ENCODE data around the gene COL17A1. TPM values are rescaled to one million over a fixed set of nuclear protein-coding genes. Genes with fewer than 3 reads are reported as not detected.

COL17A1 gene
- total RNA-seq, 1 experiment from 2014 or later, result not detected

- H3K27ac ChIP-seq (ENCODE audit: low read depth, low read length, poor library complexity, severe bottlenecking), result no peak overlapping the region
- no peaks in the 10 kb centered on the region for H3K36me3 ChIP-seq (ENCODE audit: insufficient read depth, low read length, poor library complexity, severe bottlenecking)
- POLR2A ChIA-PET (ENCODE audit: low non-redundant PET), result no interaction called here
- intact Hi-C loops (cut with micrococcal nuclease; ENCODE audit: unreplicated experiment), result no loop called here
- no TSS peak for BruUV-seq (replicated peaks)
- TF ChIP-seq EZH2 (IDR thresholded peaks at IDR 0.05; ENCODE audit: borderline replicate concordance, low read depth, low read length, poor library complexity, severe bottlenecking) (no peak), CTCF (conservative IDR thresholded peaks at IDR 0.05; ENCODE audit: low read depth, low read length) (no peak)
- CTCF ChIA-PET, result no interaction called here
- no peaks in the 10 kb centered on the region for H3K4me1 ChIP-seq (ENCODE audit: insufficient read depth, low read length, poor library complexity, severe bottlenecking)
- H3K27me3 ChIP-seq (replicated peaks; ENCODE audit: insufficient read depth, low read depth, low read length, poor library complexity), result no peaks in the 10 kb centered on the region
- no peaks in the 10 kb centered on the region for H3K9me3 ChIP-seq (ENCODE audit: low read depth, low read length, poor library complexity, severe bottlenecking)
- no peak overlapping the region for H3K4me3 ChIP-seq (ENCODE audit: low read depth, low read length, poor library complexity, severe bottlenecking)
- DNase-seq (ENCODE audit: low spot score), result no peak
Observed at GRCh38 chr10:104061196-104061595, 24.5 kb downstream of the COL17A1 start.

GRCh38 chr10:104059364-104059763, 26.3 kb downstream of the COL17A1 start:
- CTCF ChIA-PET, result no interaction called here
- no peak for TF ChIP-seq CTCF (conservative IDR thresholded peaks at IDR 0.05; ENCODE audit: low read depth, low read length)
- no peak for TF ChIP-seq EZH2 (IDR thresholded peaks at IDR 0.05; ENCODE audit: borderline replicate concordance, low read depth, low read length, poor library complexity, severe bottlenecking)
- POLR2A ChIA-PET (ENCODE audit: low non-redundant PET), result no interaction called here
- Histone ChIP-seq H3K4me3 (ENCODE audit: low read depth, low read length, poor library complexity, severe bottlenecking) (no peak overlapping the region), H3K9me3 (ENCODE audit: low read depth, low read length, poor library complexity, severe bottlenecking) (no peaks in the 10 kb centered on the region), H3K27me3 (replicated peaks; ENCODE audit: insufficient read depth, low read depth, low read length, poor library complexity) (no peaks in the 10 kb centered on the region), H3K27ac (ENCODE audit: low read depth, low read length, poor library complexity, severe bottlenecking) (no peak overlapping the region), H3K36me3 (ENCODE audit: insufficient read depth, low read length, poor library complexity, severe bottlenecking) (no peaks in the 10 kb centered on the region), H3K4me1 (ENCODE audit: insufficient read depth, low read length, poor library complexity, severe bottlenecking) (no peaks in the 10 kb centered on the region)
- BruUV-seq (replicated peaks), result no TSS peak
- DNase-seq (ENCODE audit: low spot score), result no peak
- intact Hi-C loops (cut with micrococcal nuclease; ENCODE audit: unreplicated experiment), result no loop called here

- POLR2A ChIA-PET (ENCODE audit: low non-redundant PET), result no interaction called here
- H3K27ac ChIP-seq (ENCODE audit: low read depth, low read length, poor library complexity, severe bottlenecking), result no peak overlapping the region
- no peaks in the 10 kb centered on the region for H3K36me3 ChIP-seq (ENCODE audit: insufficient read depth, low read length, poor library complexity, severe bottlenecking)
- no peaks in the 10 kb centered on the region for H3K4me1 ChIP-seq (ENCODE audit: insufficient read depth, low read length, poor library complexity, severe bottlenecking)
- no peak overlapping the region for H3K4me3 ChIP-seq (ENCODE audit: low read depth, low read length, poor library complexity, severe bottlenecking)
- CTCF ChIA-PET, result no interaction called here
- intact Hi-C loops (cut with micrococcal nuclease; ENCODE audit: unreplicated experiment), result no loop called here
- H3K27me3 ChIP-seq (replicated peaks; ENCODE audit: insufficient read depth, low read depth, low read length, poor library complexity), result no peaks in the 10 kb centered on the region
- no TSS peak for BruUV-seq (replicated peaks)
- H3K9me3 ChIP-seq (ENCODE audit: low read depth, low read length, poor library complexity, severe bottlenecking), result no peaks in the 10 kb centered on the region
- TF ChIP-seq EZH2 (IDR thresholded peaks at IDR 0.05; ENCODE audit: borderline replicate concordance, low read depth, low read length, poor library complexity, severe bottlenecking) (no peak), CTCF (conservative IDR thresholded peaks at IDR 0.05; ENCODE audit: low read depth, low read length) (no peak)
- no peak for DNase-seq (ENCODE audit: low spot score)
Observed at GRCh38 chr10:104057717-104058116, 28.0 kb downstream of the COL17A1 start.
